ENCODE measurements around the gene RHBDL1.
A peak's percentile ranks its signal among the peaks of the same experiment; 100 is the strongest.

The RHBDL1 gene

GRCh38 chr16:692356-693108, 17.1 kb downstream of the RHBDL1 start:
- no peak overlapping the region for H3K27ac Mint-ChIP-seq

GRCh38 chr16:693364-693763, 17.9 kb downstream of the RHBDL1 start:
- no peak for ATAC-seq
- peaks cover 6% of the 10 kb centered on the region for H3K27me3 Mint-ChIP-seq
- no peak for DNase-seq
- H3K4me3 Mint-ChIP-seq: no peak overlapping the region
- no peaks in the 10 kb centered on the region for H3K36me3 Mint-ChIP-seq (ENCODE audit: low read depth)
- peaks cover 22% of the 10 kb centered on the region for H3K4me1 Mint-ChIP-seq
- H3K27ac Mint-ChIP-seq: no peak overlapping the region
- H3K9me3 Mint-ChIP-seq: no peaks in the 10 kb centered on the region

More at GRCh38 chr16:692356-693108, 17.1 kb downstream of the RHBDL1 start:
- Mint-ChIP-seq H3K9me3 (no peaks in the 10 kb centered on the region), H3K4me3 (no peak overlapping the region), H3K4me1 (peaks cover 23% of the 10 kb centered on the region), H3K36me3 (ENCODE audit: low read depth) (no peaks in the 10 kb centered on the region), H3K27me3 (peaks cover 6% of the 10 kb centered on the region)
- no peak for DNase-seq
- no peak for ATAC-seq

- ATAC-seq: no peak
- Mint-ChIP-seq H3K27me3 (peaks cover 6% of the 10 kb centered on the region), H3K4me1 (peaks cover 18% of the 10 kb centered on the region), H3K4me3 (no peak overlapping the region), H3K27ac (no peak overlapping the region), H3K36me3 (ENCODE audit: low read depth) (no peaks in the 10 kb centered on the region), H3K9me3 (no peaks in the 10 kb centered on the region)
- no peak for DNase-seq
Observed at GRCh38 chr16:693766-694165, 18.3 kb downstream of the RHBDL1 start.

GRCh38 chr16:694187-694862, 18.9 kb downstream of the RHBDL1 start:
- ATAC-seq: no peak
- H3K4me1 Mint-ChIP-seq: peaks cover 13% of the 10 kb centered on the region
- H3K27me3 Mint-ChIP-seq: peaks cover 6% of the 10 kb centered on the region
- no peak overlapping the region for H3K27ac Mint-ChIP-seq
- peak overlapping the region; percentile 61 for H3K4me3 Mint-ChIP-seq
- no peaks in the 10 kb centered on the region for H3K36me3 Mint-ChIP-seq (ENCODE audit: low read depth)
- no peaks in the 10 kb centered on the region for H3K9me3 Mint-ChIP-seq
- no peak for DNase-seq

- Mint-ChIP-seq H3K27me3 (peaks cover 6% of the 10 kb centered on the region), H3K4me3 (no peak overlapping the region), H3K4me1 (peaks cover 10% of the 10 kb centered on the region)
Observed at GRCh38 chr16:694863-695354, 19.4 kb downstream of the RHBDL1 start.

GRCh38 chr16:695355-696089, 20.1 kb downstream of the RHBDL1 start:
- peak overlapping the region; percentile 67 for H3K4me3 Mint-ChIP-seq
- no peaks in the 10 kb centered on the region for H3K36me3 Mint-ChIP-seq (ENCODE audit: low read depth)
- DNase-seq (peak; percentile 73), ATAC-seq (peak; percentile 70)
- no peaks in the 10 kb centered on the region for H3K9me3 Mint-ChIP-seq
- peaks cover 9% of the 10 kb centered on the region for H3K27me3 Mint-ChIP-seq
- H3K27ac Mint-ChIP-seq: peak overlapping the region; percentile 31
- peaks cover 8% of the 10 kb centered on the region for H3K4me1 Mint-ChIP-seq

More at GRCh38 chr16:694863-695354, 19.4 kb downstream of the RHBDL1 start:
- no peak for ATAC-seq
- no peak for DNase-seq
- H3K27ac Mint-ChIP-seq: no peak overlapping the region
- H3K36me3 Mint-ChIP-seq (ENCODE audit: low read depth): no peaks in the 10 kb centered on the region
- H3K9me3 Mint-ChIP-seq: no peaks in the 10 kb centered on the region

GRCh38 chr16:698911-699671, 23.6 kb downstream of the RHBDL1 start:
- ATAC-seq (no peak), DNase-seq (no peak)
- no peak overlapping the region for H3K4me3 Mint-ChIP-seq
- peaks cover 24% of the 10 kb centered on the region for H3K27me3 Mint-ChIP-seq
- H3K27ac Mint-ChIP-seq: no peak overlapping the region
- H3K36me3 Mint-ChIP-seq (ENCODE audit: low read depth): no peaks in the 10 kb centered on the region
- H3K4me1 Mint-ChIP-seq: peaks cover 8% of the 10 kb centered on the region
- no peaks in the 10 kb centered on the region for H3K9me3 Mint-ChIP-seq

- H3K9me3 Mint-ChIP-seq: no peaks in the 10 kb centered on the region
- H3K4me3 Mint-ChIP-seq: no peak overlapping the region
- H3K27me3 Mint-ChIP-seq: peaks cover 26% of the 10 kb centered on the region
- H3K36me3 Mint-ChIP-seq (ENCODE audit: low read depth): no peaks in the 10 kb centered on the region
- DNase-seq: peak; percentile 59
- no peak for ATAC-seq
- H3K27ac Mint-ChIP-seq: no peak overlapping the region
- no peaks in the 10 kb centered on the region for H3K4me1 Mint-ChIP-seq
Observed at GRCh38 chr16:700684-701584, 25.5 kb downstream of the RHBDL1 start.

GRCh38 chr16:702341-702740, 26.9 kb downstream of the RHBDL1 start:
- no peak overlapping the region for H3K27ac Mint-ChIP-seq
- H3K9me3 Mint-ChIP-seq: no peaks in the 10 kb centered on the region
- ATAC-seq: no peak
- no peaks in the 10 kb centered on the region for H3K36me3 Mint-ChIP-seq (ENCODE audit: low read depth)
- no peak for DNase-seq
- peaks cover 2% of the 10 kb centered on the region for H3K4me1 Mint-ChIP-seq
- H3K27me3 Mint-ChIP-seq: peaks cover 35% of the 10 kb centered on the region
- no peak overlapping the region for H3K4me3 Mint-ChIP-seq

GRCh38 chr16:703406-703805, 27.9 kb downstream of the RHBDL1 start:
- Mint-ChIP-seq H3K27me3 (peaks cover 43% of the 10 kb centered on the region), H3K9me3 (no peaks in the 10 kb centered on the region), H3K36me3 (ENCODE audit: low read depth) (no peaks in the 10 kb centered on the region), H3K4me1 (peaks cover 2% of the 10 kb centered on the region), H3K27ac (no peak overlapping the region), H3K4me3 (no peak overlapping the region)
- DNase-seq (no peak), ATAC-seq (no peak)

- ATAC-seq (no peak), DNase-seq (no peak)
- Mint-ChIP-seq H3K36me3 (ENCODE audit: low read depth) (no peaks in the 10 kb centered on the region), H3K4me3 (no peak overlapping the region), H3K9me3 (no peaks in the 10 kb centered on the region), H3K27me3 (peaks cover 49% of the 10 kb centered on the region), H3K27ac (no peak overlapping the region), H3K4me1 (peaks cover 2% of the 10 kb centered on the region)
Observed at GRCh38 chr16:704047-704446, 28.6 kb downstream of the RHBDL1 start.

- H3K4me3 Mint-ChIP-seq: no peak overlapping the region
- no peaks in the 10 kb centered on the region for H3K9me3 Mint-ChIP-seq
- H3K27ac Mint-ChIP-seq: no peak overlapping the region
- peaks cover 2% of the 10 kb centered on the region for H3K4me1 Mint-ChIP-seq
- DNase-seq: no peak
- H3K36me3 Mint-ChIP-seq (ENCODE audit: low read depth): no peaks in the 10 kb centered on the region
- peaks cover 54% of the 10 kb centered on the region for H3K27me3 Mint-ChIP-seq
- no peak for ATAC-seq
Observed at GRCh38 chr16:704552-705380, 29.3 kb downstream of the RHBDL1 start.
